Dedifferentiated amniotic fluid mesenchymal stem cell (primary cell): ENCODE measurements around the gene STARD7.
"Not testable (repeated sequence)": the region's sequence is repeated elsewhere in the genome, so short reads cannot be mapped to it uniquely, and the experiment has no call there.

Experiments used
- DNase-seq: peaks from one replicate; pipeline ENCODE4 v3.0.0-alpha.2; 2016; ENCODE audit errors: extremely low spot score

Gene STARD7

GRCh38 chr2:96148410-96149217 is 60.0 kb downstream of the STARD7 start:
- DNase-seq, result no peak

- DNase-seq, result no peak
Observed at GRCh38 chr2:96147593-96148201, 60.9 kb downstream of the STARD7 start.

- no peak for DNase-seq
Observed at GRCh38 chr2:96146881-96147592, 61.6 kb downstream of the STARD7 start.

GRCh38 chr2:96146153-96146880 is 62.3 kb downstream of the STARD7 start:
- no peak for DNase-seq

GRCh38 chr2:96145848-96146152 is 62.8 kb downstream of the STARD7 start:
- no peak for DNase-seq

GRCh38 chr2:96145036-96145847 is 63.4 kb downstream of the STARD7 start, which contains the start of gene DUSP2:
Gene DUSP2, minus strand, starts transcription at chr2:96145440. Its CDS starts 86 bp downstream, at chr2:96145354.
- no peak for DNase-seq

GRCh38 chr2:96144481-96145035 is 64.1 kb downstream of the STARD7 start:
- DNase-seq, result no peak

- no peak for DNase-seq
Observed at GRCh38 chr2:96143848-96144480, 64.7 kb downstream of the STARD7 start.

- DNase-seq, result no peak
Observed at GRCh38 chr2:96143231-96143847, 65.3 kb downstream of the STARD7 start.

GRCh38 chr2:96142217-96143113 is 66.2 kb downstream of the STARD7 start:
- no peak for DNase-seq

- not testable (repeated sequence) for DNase-seq
Observed at GRCh38 chr2:96141624-96141967, 67.0 kb downstream of the STARD7 start.

GRCh38 chr2:96140941-96141623 is 67.5 kb downstream of the STARD7 start:
- DNase-seq, result no peak

GRCh38 chr2:96139181-96139758 is 69.4 kb downstream of the STARD7 start:
- no peak for DNase-seq

- DNase-seq, result no peak
Observed at GRCh38 chr2:96138179-96139145, 70.2 kb downstream of the STARD7 start, which contains the start of gene ASTL. Gene ASTL, minus strand, starts transcription at chr2:96138502. Its CDS starts 66 bp downstream, at chr2:96138436.

GRCh38 chr2:96137321-96138178 is 71.1 kb downstream of the STARD7 start:
- DNase-seq, result no peak
